GM19438 (cell line): ENCODE results near the gene SNCAIP.
"Not testable (repeated sequence)": the region's sequence is repeated elsewhere in the genome, so short reads cannot be mapped to it uniquely, and the experiment has no call there.

Experiments
- ATAC-seq: cut with Tn5 transposase; IDR thresholded peaks from one replicate; pipeline ENCODE4 v1.9.1; 2021; ENCODE audit warnings: low read depth; ENCODE audit not compliant: unreplicated experiment

SNCAIP gene

DNA sequence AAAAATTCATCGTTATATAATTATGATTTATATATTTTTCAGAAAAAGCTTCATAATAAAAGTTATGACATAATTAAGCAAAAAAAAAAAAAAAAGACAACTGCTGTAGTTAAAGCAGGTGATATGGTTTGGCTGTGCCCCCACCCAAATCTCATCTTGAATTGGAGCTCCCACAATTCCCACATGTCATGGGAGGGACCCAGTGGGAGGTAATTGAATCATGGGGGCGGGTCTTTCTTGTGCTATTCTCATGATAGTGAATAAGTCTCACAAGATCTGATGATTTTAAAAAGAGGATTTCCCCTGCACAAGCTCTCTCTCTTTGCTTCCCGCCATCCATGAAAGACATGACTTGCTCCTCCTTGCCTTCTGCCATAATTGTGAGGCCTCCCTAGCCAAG lies 41.3 kb downstream of the SNCAIP start:
- ATAC-seq = not testable (repeated sequence)

DNA sequence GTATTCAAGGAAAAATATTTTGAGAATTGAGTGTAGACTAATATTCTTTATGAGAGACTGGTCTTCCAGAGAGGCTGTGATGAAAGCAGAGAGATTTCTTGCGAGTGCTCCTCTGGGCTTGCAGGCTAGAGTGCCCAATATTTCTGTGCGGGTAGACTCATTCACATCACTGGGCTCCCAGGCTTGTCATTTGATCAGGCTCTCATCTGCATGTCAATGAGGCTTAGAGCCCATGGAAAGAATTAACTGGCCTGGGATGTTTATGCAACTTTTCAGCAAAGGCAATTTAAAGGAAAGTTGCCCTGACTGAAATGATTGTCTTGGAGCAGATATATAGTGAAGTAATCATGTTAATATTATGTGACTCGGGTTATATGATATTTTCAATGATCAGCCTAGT lies 42.3 kb downstream of the SNCAIP start:
- no peak for ATAC-seq

DNA sequence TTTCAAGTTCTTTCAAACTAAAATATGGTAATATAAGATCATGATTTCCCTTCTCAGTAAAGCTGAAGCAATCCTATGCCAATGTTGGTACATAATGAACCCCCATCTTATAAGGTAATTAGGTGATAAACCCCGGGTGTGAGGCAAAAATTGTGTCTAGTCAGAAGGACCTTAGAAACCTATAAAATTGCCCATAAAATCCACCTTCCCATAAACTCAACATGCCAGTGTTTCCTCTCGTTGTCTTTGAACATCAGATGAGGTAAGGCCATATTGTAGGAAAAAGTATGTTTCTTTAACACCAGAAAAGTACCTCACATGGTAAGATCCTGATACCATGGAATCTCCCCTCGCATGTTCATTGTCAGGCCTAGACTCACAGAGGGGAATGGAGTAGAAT lies 43.3 kb downstream of the SNCAIP start:
- no peak for ATAC-seq

DNA sequence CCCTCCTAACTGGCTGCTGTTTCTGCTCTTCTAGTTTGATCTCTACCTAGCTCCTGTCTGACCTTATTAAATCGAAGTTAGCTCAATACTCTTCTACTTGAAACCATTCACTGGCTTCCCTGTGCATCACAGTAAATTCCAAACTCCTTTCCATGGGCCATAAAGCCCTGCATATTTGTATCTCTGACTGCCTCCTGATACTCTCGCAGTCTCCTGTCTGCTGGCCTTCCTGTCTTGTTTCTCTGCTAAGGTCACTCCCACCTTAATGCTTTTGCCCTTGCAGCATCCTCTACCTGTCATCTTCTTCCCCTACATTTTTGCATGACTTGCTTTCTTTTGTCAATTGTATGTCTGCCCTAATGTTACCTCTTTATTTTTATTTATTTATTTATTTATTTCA lies 44.8 kb downstream of the SNCAIP start:
- ATAC-seq = no peak

DNA sequence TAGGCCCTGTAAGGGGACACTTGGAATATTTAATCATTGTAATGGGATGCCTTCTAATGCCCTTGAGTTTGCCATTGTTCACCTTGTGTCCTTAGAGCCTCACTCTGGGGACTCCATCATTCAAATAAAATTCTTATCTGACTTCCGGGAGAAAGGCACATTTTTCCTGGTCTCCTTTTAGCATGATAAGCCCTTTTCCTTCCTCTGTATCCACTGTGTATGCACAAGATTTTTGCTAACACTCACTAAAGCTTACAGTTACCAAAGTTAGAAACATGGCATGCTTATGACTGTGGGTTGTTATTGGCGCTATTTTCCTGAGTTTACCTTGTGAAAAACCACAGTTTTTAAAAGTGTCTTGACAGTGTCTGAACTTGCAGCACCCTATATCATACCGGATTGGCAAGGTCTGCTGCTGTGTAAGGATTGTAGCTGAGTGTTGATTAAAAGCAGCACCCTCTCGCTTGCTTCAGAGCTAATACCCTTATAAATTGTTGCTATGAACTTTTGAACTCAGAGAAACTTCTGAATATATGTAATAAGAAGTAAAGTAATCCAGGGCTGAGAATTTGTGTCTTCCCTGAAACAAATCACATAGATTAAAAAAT lies 46.4 kb downstream of the SNCAIP start:
- no peak for ATAC-seq

DNA sequence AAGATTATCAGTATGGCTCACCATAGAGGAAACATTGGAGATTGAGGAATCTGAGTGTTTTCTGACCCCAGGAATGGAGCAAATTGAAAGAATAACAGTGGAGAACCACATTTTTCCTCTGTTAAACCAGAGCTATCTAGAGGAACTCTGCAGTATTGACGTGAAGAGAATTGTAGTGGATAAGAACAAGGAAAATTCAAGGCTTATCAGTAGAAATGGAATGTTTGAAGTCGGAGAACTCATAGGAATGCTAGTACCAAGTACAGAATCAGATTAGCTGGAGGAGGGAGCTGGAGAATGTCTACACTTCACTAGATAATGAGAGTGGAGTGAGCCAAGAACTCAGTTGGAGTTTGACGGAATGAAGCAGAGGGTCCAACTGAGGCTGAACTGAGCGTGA lies 50.3 kb downstream of the SNCAIP start:
- no peak for ATAC-seq

DNA sequence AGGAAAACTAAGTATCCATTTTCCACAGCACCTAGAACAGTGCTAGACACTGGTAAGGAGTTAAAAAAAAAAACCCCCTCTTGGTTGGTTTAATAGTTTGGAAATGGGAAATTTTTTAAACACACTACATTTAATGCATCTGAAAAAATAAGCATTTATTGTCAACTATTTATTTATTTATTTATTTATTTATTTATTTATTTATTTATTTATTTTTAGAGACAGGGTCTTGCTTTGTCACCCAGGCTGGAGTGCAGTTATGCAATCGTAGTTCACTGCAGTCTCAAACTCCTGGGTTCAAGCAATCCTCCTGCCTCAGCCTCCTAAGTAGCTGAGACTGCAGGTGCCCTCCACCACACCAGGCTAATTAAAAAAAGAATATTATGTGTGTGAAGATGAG lies 51.6 kb downstream of the SNCAIP start:
- no peak for ATAC-seq

DNA sequence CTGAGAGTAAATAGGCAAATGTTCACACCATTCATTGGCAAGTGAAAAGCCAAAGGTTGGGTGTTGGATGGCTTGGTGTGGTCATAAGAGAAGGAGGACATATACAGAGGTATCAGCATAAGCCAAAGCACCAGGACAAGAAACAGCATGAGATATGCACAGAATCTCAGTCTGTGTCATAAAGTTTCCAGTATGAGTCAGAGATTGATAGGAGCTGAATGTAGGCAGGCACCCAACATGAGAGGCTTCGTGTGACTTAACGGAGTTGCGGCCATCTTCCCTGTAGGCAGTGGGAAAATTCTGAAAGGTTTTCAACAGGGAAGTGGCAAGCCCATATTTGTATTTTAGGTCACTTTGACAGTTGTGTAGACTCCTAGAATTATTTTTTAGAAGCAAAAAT lies 54.5 kb downstream of the SNCAIP start:
- no peak for ATAC-seq

DNA sequence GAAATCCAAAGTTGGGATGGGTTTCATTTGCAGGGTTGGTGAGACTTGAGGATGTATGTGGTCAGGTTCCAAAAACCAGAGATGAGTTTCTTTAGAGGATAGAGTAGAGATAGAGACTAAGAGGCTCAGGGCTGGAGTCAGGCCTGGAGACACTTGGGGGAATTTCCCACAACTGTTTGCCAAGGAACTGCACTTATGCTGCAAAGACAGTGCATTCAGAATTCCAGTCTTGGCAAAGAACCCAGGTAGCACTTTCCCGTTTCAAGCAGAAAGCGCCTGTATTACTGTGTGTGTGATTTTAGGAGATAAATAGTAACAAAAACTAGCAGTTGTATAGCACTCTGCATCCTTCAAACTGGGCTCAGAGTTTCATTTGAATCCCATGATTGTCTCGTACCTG lies 55.4 kb downstream of the SNCAIP start:
- no peak for ATAC-seq

DNA sequence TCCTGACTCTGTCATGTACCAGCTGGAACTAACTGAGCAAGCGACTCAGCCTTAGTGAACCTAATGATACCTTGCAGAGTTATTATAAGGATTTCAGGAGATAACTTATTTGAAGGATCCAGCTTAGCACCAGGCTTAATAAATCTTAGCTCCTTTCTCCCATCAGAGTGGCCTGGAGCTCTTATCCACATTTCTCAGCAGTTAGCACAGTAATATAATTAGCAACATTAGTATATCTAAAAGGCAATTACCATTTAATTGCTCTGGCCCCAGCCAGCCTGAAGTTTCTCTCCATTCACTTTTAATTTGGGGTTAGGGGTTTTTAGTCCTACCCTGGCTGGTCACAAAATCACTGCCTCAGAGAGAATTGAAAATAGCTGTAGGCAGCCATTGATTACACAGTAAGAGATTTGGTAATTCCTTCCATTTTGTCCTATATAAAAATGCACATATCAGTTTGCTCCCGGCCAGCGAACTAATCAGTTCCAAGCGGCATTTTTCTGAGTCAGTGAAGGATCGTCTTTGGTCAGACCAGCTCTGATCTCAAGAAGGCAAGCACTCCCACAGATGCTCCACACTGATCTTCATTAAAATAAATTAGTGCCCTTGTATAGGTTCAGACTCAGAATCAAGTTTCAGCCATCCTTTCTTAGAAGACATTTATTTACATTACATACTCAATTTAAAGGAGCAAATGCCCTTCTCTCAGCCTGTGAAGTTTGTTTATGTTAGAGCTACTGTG lies 56.6 kb downstream of the SNCAIP start:
- no peak for ATAC-seq

DNA sequence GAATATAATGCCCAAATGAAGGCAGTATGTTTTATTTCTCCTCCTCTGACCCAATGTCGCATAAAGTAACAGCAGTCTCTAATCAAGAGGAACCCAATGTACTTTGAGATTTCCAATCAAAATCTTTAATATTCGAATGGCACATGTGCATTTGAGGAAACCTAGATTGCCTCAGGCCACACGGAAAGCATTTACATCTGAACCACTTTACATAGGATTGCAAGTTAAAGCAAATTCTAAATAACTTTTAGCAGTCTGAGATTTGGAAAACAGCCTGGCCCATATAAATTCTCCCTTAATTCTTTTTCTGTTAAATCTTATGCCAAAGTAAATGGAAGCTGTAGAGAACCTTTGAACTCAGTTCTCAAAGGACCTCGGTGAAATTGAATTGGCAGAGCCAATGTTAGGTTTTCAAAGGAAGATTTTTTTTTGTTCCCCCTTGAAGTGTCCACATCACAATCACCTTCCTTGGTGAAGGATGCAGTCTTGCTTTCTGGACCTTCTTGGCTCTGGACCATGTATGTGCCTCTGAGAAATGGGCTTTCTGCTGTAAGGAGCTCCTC lies 57.3 kb downstream of the SNCAIP start:
- no peak for ATAC-seq

DNA sequence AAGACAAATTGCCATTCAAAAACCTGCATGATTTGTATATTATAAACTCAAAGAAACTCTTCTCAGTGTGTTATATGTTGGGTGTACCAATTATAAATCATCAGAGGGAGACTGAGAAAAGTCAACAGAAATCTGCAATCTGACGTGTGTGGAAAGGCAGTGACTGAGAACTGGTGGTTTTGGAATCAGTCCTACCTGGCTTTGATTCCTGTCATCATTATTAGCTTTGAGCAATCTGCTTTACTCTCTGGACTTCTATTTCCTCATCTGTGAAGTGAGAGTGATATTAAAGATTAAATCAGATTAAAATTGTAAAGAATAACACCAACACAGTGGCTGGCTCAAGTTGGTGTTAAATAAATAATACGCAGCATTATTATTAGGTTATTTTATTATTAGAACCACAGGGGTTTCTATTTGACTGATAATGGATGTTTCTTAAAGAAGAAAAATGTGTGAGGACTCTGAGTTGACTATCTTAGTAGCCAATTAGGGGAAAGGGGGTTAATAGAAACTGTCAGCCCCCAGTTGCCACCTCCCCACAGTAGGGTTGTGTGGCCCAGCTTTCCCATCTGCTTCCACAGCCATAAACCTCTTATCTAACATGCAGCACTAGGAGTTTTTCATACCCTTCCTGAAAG lies 59.6 kb downstream of the SNCAIP start:
- ATAC-seq = no peak

DNA sequence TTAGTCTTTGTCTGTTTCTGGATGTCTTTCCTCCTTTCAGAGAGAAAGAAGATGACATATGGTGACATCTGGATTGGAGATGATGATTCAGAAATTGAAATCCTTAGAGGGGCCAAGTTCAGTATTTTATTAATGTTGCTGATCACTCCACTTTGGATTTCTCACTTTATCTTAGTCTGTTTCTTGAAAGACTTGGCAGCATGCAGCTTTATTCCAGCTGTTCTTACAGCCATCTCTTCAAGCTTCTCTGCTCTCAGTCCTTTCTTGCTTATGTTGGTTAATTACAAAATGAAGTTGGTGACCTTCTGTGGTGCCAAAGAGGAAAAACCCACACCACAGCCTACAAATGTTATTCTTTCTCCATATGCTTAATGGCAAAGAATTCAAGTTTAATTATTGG lies 62.1 kb downstream of the SNCAIP start:
- no peak for ATAC-seq

DNA sequence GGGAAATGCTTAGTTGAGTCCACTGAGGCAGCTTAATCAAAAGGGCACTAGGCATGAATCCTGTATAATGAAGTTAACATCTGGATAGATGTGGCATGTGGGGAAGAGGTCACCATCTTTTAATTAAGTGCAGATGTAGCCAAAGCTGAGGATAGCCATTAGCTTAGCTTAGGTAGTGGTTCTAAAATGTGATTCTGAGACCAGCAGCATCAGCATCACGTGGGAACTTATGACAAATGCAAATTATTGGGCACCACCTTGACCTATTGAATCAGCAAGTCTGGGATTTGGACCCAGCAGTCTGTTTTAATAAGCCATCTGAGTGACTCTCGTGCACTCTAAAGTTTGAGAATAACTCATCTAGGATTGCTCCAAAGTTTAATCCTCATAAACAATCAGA lies 63.8 kb downstream of the SNCAIP start:
- no peak for ATAC-seq

DNA sequence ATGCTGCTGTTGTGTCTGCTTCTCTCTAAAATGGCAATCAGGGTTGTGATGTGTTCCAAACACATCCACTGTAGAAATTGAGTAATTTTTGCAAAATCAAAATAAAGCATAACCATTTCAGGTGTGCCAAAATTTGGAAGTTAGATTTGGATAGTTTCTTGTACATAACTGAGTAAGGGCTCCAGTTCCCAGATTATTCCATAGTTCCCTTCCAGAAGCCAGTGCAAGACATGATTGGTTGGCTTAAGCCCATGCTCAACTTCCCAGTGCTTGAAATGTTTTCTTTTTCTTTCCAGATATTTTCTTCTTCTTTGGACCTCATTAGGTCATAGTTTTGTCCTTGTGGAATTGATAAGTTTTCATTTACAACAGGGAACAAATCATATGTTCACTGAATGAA lies 64.2 kb downstream of the SNCAIP start:
- ATAC-seq = no peak

DNA sequence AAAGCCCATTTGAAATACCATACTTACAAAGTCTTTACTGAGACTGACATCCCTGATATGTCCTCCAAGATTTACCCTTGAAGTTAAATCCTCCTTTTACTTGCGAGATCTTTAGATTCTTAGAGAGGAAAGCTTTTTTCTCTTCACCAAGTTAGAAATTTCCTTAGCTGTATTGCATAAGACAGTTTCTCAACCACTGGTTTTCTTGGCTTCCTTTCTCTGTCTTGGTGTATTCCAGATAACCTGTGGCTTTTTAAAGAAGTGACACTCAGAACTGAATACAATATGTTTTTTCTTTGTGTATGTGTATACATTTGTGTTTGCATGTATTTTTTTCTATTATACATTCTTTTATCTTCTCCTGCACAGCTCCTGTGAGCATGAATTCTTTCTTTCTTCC lies 65.0 kb downstream of the SNCAIP start:
- no peak for ATAC-seq

DNA sequence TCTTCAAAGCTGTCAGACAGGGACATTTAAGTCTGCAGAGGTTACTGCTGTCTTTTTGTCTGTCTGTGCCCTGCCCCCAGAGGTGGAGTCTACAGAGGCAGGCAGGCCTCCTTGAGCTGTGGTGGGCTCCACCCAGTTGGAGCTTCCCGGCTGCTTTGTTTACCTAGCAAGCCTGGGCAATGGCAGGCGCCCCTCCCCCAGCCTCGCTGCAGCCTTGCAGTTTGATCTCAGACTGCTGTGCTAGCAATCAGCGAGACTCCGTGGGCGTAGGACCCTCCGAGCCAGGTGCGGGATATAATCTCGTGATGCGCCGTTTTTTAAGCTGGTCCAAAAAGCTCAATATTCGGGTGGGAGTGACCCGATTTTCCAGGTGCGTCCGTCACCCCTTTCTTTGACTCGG lies 70.9 kb downstream of the SNCAIP start:
- not testable (repeated sequence) for ATAC-seq

DNA sequence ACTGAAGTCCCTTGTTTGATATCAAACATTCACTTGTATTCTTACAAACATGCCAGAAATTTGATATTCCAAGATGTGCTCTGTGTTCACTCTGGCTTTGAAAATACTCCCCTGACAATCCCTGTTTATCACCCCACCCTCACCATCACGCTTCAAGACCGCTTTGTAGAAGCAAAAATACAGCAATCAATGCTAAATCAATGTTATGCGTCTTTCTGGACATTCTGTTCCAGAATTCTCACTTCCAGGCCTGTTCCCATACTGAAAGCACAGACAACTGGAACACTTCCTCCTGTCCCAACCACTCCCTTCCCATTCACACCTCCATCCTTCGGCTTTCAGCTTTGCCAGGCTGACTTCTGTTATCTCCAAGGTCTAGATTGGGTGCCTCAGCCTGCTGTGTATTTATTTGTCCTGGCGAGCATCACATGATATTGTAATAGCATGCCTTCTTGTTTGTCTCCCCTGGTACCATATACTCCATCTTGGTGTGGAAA lies 72.8 kb downstream of the SNCAIP start:
- no peak for ATAC-seq

DNA sequence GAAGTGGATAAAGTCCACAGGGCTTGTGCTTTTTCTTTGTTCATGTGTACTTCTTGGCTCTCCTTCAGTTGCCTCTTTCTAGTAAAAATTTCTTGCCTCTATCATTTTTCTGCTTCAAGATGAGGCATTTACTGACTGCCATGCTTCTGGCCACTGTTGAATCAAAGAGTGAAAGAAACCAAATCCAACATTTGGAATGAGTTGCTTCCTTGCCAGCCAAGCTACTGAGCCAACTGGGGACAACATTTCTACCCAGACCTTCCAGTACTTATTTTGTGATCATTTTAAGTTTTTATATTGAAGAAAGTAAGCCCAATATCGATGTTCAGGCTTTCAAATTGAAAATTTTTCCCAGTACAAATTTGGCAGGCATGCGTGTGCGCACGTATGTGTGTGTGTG lies 73.2 kb downstream of the SNCAIP start:
- ATAC-seq = no peak

DNA sequence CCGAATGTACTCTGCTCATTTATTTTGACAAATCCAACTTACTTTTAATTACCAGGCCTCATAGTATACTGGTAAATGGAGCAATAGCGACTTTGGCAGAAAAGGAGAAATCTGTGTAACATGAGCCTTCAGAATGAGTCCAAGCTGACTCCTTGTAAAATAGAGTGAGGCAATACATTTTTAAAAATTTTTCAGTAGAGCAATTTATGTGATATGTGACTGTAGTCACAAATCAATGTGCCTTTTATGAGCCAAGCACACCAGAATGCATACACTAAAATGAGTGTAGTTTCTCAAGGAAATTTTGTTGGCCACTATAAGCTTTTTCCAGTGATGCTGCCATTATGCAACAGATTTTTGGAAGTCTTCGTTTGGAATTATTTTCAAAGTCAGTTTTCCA lies 73.8 kb downstream of the SNCAIP start:
- ATAC-seq = no peak

DNA sequence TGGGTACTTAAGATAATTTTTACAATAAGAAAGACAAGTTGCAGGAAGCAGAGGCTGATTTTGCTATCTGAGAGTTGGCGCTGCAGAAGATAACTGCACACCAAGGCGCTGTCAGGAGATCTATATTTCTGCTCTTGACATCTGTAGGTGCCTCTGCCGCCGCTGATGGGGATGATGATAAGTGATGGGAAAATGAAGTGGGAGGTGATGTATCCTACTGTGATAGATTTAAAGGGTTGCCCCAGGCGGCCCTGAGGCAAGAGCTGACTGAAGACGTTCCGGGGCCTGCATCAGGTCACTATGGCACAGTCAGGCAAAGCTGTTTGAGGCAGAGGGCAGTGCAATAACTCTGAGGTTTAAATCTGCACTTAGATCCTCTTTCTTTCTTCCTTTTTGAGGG lies 78.1 kb downstream of the SNCAIP start:
- ATAC-seq = no peak

DNA sequence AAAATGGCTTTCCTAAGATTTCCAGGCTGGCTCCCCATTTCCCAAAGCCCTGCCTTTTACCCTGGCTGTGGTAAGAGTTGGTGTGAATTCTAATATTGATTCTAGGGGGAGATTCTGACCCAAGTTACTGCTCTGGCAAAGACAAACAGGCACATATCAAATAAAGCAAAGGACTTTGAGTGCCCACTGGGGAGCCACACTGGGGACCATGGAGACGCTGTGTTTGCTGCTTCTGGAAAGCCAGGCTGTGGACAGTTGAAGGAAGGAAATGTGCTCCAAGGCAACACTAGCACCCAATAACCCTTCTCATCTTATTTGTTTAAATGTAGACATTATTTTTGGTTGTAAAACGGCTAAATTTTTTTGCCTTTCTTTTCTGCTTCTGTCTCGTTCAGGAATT lies 78.7 kb downstream of the SNCAIP start:
- no peak for ATAC-seq
